Fibroblast of peridontal ligament (primary cell): ENCODE measurements around the gene PIGS.
"Not testable (repeated sequence)": the region's sequence is repeated elsewhere in the genome, so short reads cannot be mapped to it uniquely, and the experiment has no call there.

Experiments
- DNase-seq: peaks from one replicate; pipeline ENCODE4 v3.0.0-alpha.2; 2010; ENCODE audit errors: extremely low read depth

PIGS gene

GRCh38 chr17:28571361-28572122 lies at the start of gene PIGS:
Gene PIGS, minus strand, starts transcription at chr17:28571524. Its CDS starts 28 bp downstream, at chr17:28571496.
- peak; percentile 78 for DNase-seq

- no peak for DNase-seq
Measured at GRCh38 chr17:28620010-28620409, 48.7 kb upstream of the PIGS start.

DNA sequence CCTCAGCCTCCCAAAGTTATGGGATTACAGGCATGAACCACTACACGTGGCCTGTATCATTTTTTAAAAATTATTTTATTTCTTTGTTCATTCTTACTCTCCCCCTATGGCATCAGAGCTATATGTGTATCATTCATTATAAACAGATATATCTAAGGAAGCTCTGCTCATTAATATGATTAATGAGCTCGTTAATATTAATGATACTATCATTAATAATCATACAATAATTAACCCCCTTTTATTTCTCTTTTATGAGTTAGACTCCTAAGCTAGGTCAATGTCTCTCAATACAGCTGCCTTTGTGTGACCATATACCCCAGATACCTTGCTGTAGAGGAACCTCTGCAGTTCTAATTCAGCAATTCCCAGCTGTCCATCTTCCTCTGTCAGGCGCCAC lies 47.1 kb upstream of the PIGS start:
- no peak for DNase-seq

- no peak for DNase-seq
Measured at GRCh38 chr17:28616281-28616680, 45.0 kb upstream of the PIGS start.

DNA sequence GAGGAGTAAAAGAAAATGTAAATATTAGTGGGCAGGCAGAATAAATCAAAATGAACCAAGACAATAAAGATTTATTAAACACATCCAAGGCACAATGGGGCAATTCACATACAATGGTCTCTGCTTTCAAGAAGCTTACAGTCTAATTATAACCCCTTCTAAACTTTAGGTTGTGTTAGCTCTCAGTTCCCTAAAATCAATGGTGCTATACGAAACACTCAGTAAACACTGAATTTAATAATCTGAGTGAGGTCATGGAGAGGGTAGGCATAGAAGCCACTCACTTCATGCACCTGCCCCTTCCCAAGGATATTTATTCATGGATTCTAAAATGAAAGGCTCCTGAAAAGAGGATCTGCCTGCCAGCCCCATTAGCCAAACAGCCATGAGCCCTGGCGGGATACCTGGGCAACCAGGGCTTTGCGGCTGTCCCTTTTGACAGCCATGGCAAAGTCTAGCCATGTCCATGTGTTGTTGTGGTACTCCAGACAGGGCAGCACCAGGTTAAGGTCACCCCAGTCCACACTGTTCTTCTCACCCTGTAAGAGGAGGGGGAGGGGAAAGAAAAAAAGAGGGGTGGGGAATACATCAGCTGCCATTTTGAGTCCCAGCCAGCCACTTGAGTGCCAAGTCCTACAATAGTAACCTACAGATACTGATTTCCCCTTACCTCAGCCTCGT lies 44.1 kb upstream of the PIGS start:
- no peak for DNase-seq

GRCh38 chr17:28613931-28614381 lies 42.6 kb upstream of the PIGS start, which contains the start of gene RSKR:
Gene RSKR, minus strand, starts transcription at chr17:28614185. Its CDS starts 24 bp downstream, at chr17:28614161.
- no peak for DNase-seq

DNA sequence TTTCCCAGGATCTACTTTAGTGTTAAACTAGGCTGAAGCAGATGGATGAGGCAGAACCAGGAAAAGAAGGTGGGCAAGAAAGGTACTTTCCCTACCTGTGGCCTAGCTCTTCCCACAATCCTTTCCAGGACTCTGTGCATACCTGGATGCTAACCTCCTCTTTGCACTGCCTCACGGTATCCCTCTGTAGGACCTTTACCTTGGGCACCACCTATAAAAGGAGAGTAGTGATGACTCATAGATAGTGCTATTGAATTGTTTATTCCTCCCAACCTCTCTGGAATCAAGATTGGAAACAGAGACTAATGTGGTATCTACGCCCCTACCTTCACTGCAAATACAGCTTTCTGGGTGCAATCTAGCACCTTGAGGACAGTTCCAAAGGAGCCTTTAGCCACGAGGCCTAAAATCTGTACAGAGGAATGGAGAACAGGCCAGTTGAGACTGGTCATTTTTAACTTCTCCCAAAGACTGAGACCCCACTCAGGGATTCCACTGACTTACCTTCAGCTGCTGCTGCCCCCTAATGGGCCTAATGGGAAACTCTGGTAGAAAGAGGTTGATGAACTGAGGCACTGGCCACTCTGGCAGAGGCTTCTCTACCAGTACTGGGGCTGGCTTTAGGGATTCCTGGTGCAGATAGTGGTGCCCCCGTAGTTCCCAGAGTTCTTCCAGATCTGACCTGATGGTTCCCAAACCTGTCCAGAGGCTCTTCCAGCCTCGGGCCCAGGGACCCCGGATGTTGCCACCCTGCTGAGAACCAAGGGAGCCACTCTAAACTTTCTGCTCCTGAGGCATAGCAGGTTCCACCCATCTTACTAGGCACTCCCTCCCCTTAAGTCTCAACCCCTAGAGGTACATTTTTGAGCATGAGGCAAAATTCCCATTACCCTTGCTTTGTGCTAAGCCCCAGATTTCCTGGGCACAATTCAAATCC lies 41.9 kb upstream of the PIGS start:
- DNase-seq = peak; percentile 40

GRCh38 chr17:28612531-28612930 lies 41.2 kb upstream of the PIGS start:
- DNase-seq = no peak

DNA sequence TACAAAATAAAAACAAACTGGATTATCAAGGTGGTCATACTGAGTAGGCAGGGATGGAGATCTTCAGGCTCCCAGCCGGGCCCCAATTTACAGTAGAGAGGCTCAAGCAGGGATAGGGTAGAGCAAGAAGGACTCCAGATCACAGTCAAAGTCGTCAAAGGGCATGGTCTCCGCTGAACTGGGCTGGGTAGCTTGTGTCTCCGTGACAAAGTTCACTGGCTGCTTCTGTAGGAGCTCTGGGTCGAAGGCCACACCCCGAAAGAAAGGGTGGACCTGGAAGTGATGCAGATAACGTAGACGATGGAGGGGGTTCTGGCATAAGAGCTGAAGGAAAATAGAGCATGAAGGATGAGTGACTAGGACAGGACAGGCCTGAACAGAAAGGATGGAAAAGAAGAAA lies 39.1 kb upstream of the PIGS start:
- DNase-seq = no peak

DNA sequence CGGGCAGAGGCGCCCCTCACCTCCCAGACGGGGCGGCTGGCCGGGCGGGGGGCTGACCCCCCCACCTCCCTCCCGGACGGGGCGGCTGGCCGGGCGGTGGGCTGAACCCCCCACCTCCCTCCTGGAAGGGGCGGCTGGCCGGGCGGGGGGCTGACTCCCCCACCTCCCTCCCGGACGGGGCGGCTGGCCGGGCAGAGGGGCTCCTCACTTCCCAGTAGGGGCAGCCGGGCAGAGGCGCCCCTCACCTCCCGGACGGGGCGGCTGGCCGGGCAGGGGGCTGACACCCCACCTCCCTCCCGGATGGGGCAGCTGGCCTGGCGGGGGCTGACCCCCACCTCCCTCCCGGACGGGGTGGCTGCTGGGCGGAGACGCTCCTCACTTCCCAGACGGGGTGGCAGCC lies 32.7 kb upstream of the PIGS start:
- not testable (repeated sequence) for DNase-seq

GRCh38 chr17:28599311-28600184 lies 28.2 kb upstream of the PIGS start:
- peak; percentile 83 for DNase-seq

DNA sequence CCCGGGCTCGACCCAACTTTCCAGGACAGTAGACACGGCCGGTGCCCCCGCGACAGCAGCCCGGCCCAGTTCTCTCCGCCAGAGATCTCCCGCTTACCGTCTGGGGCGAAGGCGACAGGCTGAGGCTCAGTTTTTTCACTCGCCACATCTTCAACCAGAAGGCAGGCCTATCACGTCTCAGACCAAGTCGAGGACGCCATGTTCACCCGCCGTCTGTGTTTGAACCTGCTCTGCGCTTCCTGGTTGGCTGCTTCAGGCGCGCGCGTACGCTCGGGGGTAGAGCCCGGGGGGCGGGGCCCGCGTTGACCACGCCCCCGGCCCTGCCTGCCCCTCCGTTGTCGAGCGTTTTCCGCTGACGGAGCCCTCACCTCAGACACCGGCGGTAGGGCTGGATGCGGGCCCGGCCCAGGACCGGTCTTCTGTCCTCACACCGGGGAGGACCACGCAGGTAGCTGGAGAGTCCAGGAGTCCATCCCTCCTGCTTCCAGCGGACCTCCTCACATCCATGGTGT lies 27.5 kb upstream of the PIGS start, which contains the start of gene SPAG5:
Gene SPAG5 (minus strand): TSS at position 227 of the 512 bp plus-strand sequence. CDS start 79 bp downstream, at position 148.
- peak; percentile 84 for DNase-seq

- DNase-seq = no peak
Measured at GRCh38 chr17:28598389-28598788, 27.1 kb upstream of the PIGS start.

- DNase-seq = no peak
Measured at GRCh38 chr17:28597606-28598383, 26.5 kb upstream of the PIGS start.

DNA sequence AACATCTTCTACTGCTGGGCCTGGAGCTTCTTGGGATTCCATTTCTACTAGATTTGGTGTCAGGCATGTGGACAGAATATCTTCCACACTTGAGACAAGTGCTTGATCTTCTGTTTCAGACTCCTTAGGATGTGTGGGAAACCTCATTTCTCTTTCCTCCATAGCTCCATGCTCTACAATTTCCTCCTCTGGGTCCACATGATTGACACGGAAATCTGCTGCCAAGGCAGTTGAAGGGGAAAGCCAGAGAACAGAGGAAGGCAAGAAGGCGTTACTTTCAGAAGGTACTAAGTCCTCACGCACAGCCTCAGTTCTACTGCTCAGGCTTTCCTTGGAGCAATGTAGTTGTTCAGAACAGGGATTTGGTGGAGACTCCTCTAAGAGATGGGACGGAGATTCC lies 20.9 kb upstream of the PIGS start:
- no peak for DNase-seq

- DNase-seq = no peak
Measured at GRCh38 chr17:28585851-28586250, 14.5 kb upstream of the PIGS start.

DNA sequence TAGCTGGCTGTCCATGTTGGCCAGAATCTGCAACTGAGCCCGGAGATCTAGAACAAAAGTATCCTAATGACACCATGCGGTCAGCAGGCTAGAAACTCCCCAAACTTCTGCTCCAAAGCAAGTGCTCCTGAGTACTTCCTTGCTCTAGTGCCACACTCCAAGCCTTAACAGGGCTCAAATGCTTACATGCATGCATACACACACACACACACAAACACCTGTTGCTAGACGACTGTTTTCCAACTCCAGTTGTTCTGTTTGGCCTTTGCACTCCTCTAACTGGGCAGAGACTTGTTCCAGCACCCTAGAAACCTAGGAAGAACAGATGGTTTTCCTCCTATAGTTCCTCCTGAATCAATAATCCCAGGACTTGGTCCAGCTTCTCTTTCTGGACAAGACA lies 13.1 kb upstream of the PIGS start:
- DNase-seq = no peak

- DNase-seq = no peak
Measured at GRCh38 chr17:28582513-28582912, 11.2 kb upstream of the PIGS start.

DNA sequence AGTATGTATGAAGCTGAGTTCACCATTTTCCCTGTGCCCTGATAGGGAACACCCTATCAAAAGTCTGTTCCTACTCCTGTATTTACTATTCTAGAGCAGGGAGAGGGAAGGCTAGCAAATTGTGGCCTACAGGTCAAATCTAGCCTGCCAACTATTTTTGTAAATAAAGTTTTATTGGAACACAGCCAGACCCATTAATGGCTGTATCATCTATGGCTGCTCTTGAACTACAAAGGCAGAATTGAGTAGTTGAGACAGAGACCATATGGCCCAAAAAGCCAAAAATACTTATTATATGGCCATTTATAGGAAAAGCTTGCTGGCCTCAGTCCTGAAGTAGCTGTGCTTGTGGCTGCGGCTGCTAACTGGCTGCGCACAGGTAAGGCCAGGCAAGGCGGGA lies 9.6 kb upstream of the PIGS start:
- DNase-seq = no peak

DNA sequence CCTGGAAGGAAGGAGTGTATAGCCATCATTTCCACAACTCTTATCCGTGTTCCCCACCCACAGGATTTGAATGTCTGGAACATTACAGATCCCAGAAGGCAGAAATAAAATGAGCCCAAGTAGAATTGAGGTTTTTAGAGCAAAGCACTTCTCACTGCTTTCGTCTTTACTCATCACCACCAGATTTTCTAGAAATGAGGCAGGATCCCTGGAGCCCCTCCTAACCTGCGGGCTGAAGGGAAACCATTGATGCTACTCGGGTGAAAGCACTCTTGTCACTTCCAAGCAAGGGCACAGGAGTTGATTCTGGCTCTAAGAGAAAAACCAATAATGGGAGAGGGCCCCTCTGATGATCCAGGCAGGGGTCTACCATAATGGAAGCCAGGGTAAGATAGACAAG lies 8.2 kb upstream of the PIGS start:
- no peak for DNase-seq
